NCI-H2227 treated with DMSO at 0.1 percent for 48 hours (cell line): Measurements from ENCODE around the gene PLPPR3.
A peak's percentile ranks its signal among the peaks of the same experiment; 100 is the strongest.

Source experiments
- DNase-seq: peaks from one replicate; lab custom pipeline; 2025; lab: John Stamatoyannopoulos, UW

Gene PLPPR3

DNA sequence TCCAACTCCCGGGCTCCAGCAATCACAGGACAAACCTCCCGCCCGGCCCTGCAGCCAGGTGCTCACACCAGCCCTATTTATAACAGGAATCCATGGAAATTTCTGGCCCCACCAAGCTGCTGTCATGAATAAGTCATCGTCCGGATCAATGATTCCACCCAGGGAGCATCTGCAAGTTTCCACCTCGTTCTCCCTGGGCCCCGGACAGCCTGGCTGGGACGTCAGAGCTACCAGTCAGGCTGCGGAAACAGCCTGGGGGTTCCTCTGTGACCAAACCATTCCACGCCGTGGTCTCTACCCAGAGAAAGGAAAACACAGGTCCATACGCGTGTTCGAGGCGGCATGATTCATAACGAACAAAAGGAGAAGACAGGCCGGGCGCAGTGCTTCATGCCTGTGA is 45.2 kb downstream of the PLPPR3 start:
- DNase-seq: no peak

- DNase-seq: no peak
Observed at GRCh38 chr19:772730-773436, 48.9 kb downstream of the PLPPR3 start.

- no peak for DNase-seq
Observed at GRCh38 chr19:772063-772462, 49.7 kb downstream of the PLPPR3 start.

DNA sequence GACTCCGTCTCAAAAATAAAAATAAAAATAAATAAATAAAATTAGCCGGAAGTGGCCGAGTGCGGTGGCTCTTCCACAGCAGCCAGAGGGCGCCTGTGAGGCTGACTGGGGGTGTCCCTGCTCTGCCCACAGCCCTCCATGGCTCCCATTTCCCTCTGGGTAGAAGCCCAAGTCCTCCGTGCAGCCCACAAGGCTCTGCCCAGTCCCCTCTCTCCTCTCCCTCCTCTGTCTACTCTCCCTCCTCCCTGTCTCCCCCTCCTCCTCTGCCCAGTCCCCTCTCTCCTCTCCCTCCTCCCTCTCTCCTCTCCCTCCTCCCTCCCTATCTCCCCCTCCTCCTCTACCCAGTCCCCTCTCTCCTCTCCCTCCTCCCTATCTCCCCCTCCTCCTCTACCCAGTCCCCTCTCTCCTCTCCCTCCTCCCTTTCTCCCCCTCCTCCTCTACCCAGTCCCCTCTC is 50.4 kb downstream of the PLPPR3 start:
- peak; percentile 2 for DNase-seq

DNA sequence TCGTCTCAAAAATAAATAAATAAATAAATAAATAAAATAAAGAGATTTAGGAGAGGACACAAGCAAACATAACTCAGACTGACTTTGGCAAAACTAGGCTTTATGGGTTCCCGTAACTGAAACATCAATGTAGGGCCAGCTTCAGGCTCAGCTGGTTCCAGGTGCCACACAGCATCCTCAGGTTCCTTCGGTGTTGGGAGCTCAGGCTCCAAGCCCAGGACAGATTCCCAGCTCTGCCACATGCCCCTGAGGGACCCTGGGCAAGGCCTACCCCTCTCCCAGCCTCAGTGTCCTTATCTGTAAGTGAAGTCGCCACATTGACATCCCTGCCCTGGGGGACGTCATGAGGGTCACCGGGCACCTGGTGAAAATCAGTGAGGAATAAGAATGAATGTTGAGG is 52.1 kb downstream of the PLPPR3 start:
- no peak for DNase-seq

DNA sequence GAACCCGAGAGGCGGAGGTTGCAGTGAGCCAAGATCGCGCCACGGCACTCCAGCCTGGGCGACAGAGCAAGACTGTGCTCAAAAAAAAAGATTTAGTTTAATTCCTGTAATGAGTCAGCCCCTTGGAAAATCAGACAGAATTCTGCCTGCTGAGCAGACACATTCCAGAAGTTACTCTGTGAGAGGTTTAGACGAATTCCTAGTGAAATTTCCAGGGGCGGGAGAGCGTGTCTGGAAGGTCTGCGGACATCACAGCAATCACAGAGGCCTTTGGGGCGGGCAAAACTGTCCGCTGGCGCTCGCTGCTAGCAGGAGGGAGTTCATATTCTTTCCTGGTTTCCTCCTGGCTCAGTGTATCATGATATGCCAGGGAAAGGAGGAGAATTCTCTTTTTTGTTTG is 53.3 kb downstream of the PLPPR3 start:
- no peak for DNase-seq

GRCh38 chr19:765179-765738 is 56.5 kb downstream of the PLPPR3 start:
- no peak for DNase-seq

GRCh38 chr19:764301-764700 is 57.5 kb downstream of the PLPPR3 start:
- no peak for DNase-seq

DNA sequence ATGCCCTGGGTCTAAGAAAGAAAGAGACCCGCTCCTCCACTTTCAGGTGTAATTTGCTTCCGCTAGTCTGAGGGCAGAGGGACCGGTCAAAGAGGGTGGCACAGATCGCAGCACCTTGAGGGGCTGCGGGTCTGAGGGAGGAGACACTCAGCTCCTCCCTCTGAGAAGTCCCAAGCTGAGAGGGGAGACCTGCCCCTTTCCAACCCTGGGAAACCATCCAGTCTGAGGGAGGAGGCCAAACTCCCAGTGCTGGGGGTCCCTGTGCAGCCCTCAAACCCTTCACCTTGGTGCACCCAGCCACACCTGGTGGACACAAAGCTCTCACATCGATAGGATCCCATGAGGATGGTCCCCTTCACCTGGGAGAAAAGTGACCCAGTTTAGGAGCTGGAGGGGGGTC is 57.9 kb downstream of the PLPPR3 start:
- DNase-seq: no peak

- no peak for DNase-seq
Observed at GRCh38 chr19:763181-763580, 58.6 kb downstream of the PLPPR3 start.
